ENCODE results near the gene PLPPR1. TPM values are rescaled to one million over a fixed set of nuclear protein-coding genes. Genes with fewer than 3 reads are reported as not detected.

Gene PLPPR1
- total and polyA plus RNA-seq, 12 donors = 0.08 to 19.7 (median 0.20) TPM; not detected in 7

DNA sequence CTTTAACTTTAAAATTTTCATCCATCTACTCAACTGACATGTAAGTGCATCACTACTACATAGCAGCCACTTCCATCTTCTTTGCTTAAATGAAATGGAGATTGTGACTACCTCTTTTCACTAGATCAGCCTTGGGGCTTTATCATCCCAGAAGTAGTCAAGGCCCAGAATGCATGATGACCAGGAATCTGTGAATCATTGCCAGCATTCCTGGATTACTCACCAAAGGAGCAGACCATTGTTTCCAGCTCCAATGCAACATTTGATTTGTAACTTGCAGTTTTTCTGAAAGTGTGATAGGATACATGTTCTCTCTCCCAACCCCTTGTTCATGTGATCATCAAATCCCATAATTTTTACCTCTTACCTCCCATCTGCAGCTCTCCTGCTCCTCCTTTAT is 65.1 kb downstream of the PLPPR1 start:
- intact Hi-C loops (cut with DNase I) = no loop called here
- H3K27me3 ChIP-seq = no peaks in the 10 kb centered on the region
- DNase-seq = peak in 2 of 7 donors; percentile 2 to 13
- H3K4me1 ChIP-seq (replicated peaks in 1 of 2) = no peaks in the 10 kb centered on the region
- TF ChIP-seq, protein P1, sequence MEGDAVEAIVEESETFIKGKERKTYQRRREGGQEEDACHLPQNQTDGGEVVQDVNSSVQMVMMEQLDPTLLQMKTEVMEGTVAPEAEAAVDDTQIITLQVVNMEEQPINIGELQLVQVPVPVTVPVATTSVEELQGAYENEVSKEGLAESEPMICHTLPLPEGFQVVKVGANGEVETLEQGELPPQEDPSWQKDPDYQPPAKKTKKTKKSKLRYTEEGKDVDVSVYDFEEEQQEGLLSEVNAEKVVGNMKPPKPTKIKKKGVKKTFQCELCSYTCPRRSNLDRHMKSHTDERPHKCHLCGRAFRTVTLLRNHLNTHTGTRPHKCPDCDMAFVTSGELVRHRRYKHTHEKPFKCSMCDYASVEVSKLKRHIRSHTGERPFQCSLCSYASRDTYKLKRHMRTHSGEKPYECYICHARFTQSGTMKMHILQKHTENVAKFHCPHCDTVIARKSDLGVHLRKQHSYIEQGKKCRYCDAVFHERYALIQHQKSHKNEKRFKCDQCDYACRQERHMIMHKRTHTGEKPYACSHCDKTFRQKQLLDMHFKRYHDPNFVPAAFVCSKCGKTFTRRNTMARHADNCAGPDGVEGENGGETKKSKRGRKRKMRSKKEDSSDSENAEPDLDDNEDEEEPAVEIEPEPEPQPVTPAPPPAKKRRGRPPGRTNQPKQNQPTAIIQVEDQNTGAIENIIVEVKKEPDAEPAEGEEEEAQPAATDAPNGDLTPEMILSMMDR (IDR thresholded peaks at IDR 0.05) = no peak
- TF ChIP-seq POLR2A (IDR thresholded peaks at IDR 0.05) = no peak
- no peak overlapping the region for H3K27ac ChIP-seq
- no peak overlapping the region for H3K4me3 ChIP-seq
- no peaks in the 10 kb centered on the region for H3K36me3 ChIP-seq (replicated peaks in 1 of 2)
- H3K9me3 ChIP-seq (replicated peaks in 1 of 3) = no peaks in the 10 kb centered on the region

DNA sequence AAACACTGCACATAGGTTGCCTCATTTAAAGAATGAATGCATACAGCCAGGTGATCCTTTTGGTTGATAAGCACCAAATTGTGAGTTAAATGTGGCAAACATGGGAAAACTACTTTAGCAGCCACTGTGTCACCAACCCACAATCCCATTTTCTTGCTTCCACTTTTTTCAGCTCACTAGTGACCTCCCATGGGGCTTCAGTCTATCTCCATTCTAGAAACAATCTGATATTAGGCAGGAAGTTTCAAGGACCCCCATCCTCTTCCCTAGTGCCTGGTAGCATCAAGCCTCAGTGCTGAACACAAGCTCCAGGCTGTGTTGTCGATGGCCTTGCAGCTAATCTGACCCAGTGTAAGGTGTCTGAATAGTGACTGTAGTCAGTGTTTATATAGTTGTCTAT is 66.2 kb downstream of the PLPPR1 start:
- no peaks in the 10 kb centered on the region for H3K36me3 ChIP-seq (replicated peaks in 1 of 2)
- no peak overlapping the region for H3K27ac ChIP-seq
- DNase-seq = no peak
- H3K27me3 ChIP-seq = no peaks in the 10 kb centered on the region
- TF ChIP-seq POLR2A (IDR thresholded peaks at IDR 0.05) = no peak
- TF ChIP-seq, protein P1 (IDR thresholded peaks at IDR 0.05) = no peak
- H3K9me3 ChIP-seq (replicated peaks in 1 of 3) = no peaks in the 10 kb centered on the region
- no peaks in the 10 kb centered on the region for H3K4me1 ChIP-seq (replicated peaks in 1 of 2)
- H3K4me3 ChIP-seq = no peak overlapping the region
- intact Hi-C loops (cut with DNase I) = no loop called here
- WGBS, 4 donors = 60 to 77% (median 73%) methylated on average over 1 of the region's 1 CpG

DNA sequence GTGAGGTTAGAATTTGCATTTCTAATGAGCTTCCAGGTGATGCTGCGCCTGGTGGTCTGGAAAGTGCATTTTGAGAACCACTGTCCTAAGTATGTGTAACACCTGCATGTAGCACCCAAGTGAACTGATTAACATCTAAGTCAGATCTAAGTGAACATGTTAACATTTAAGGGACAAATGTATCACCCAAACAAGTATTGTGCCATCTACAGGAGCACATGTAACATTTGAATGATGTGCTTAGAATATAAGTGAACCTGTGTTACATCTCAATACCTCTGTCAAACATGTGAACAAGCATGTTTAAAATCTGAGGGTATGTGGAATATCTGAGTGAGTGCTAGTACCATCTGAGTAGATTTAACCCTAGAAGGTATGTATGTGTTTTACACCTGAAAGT is 68.7 kb downstream of the PLPPR1 start:
- Histone ChIP-seq H3K36me3 (replicated peaks in 1 of 2) (no peaks in the 10 kb centered on the region), H3K9me3 (replicated peaks in 1 of 3) (no peaks in the 10 kb centered on the region), H3K27ac (no peak overlapping the region), H3K4me1 (replicated peaks in 1 of 2) (no peaks in the 10 kb centered on the region), H3K4me3 (no peak overlapping the region), H3K27me3 (no peaks in the 10 kb centered on the region)
- intact Hi-C loops (cut with DNase I) = no loop called here
- DNase-seq = no peak
- TF ChIP-seq, protein P1 (IDR thresholded peaks at IDR 0.05) = no peak
- no peak for TF ChIP-seq POLR2A (IDR thresholded peaks at IDR 0.05)
- 0 to 71% (median 45%) methylated on average over 1 of the region's 1 CpG for WGBS, 4 donors

DNA sequence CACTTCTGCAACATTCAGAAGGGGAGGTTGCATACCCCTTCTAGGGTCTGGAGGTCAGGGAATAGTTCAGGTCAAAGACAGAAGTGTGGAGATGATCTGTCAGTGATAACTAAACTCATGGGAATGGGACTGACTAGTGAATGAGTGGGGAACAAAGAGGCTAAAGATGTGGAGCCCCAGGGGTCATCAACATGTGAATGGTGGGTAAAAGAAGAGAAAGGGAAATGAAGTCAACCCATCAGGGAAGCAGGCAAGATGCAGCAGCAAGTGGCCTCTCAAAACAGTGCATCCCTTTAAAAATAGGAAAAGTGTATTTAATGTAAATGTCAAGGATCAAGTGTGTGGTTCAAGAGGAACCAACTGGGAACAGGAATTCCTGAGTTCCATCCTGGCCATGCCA is 69.9 kb downstream of the PLPPR1 start:
- no peak overlapping the region for H3K4me3 ChIP-seq
- H3K4me1 ChIP-seq (replicated peaks in 1 of 2) = no peaks in the 10 kb centered on the region
- H3K36me3 ChIP-seq (replicated peaks in 1 of 2) = no peaks in the 10 kb centered on the region
- DNase-seq = no peak
- intact Hi-C loops (cut with DNase I) = no loop called here
- no peaks in the 10 kb centered on the region for H3K9me3 ChIP-seq (replicated peaks in 1 of 3)
- H3K27me3 ChIP-seq = no peaks in the 10 kb centered on the region
- H3K27ac ChIP-seq = no peak overlapping the region
- TF ChIP-seq, protein P1 (IDR thresholded peaks at IDR 0.05) = no peak
- TF ChIP-seq POLR2A (IDR thresholded peaks at IDR 0.05) = no peak
